MCF 10A (cell line): Measurements from ENCODE around the gene XIRP1. TPM values are rescaled to one million over a fixed set of nuclear protein-coding genes. Genes with fewer than 3 reads are reported as not detected.

Experiments
- BruUV-seq: library from RNA; stranded (reverse); fragments of 400-500 nt; replicated peaks from 2 replicates; lab custom pipeline; 2021; lab: Mats Ljungman, UMichigan
- CTCF ChIA-PET: fragments of 300-600 bp; sonication (Branson Sonifier 250); formaldehyde crosslinking; extraction: SDS; loops from one replicate; lab custom pipeline; 2021; ENCODE audit warnings: antibody characterized with exemption, inconsistent platforms; lab: Yijun Ruan, JAX
- POLR2A ChIA-PET: fragments of 300-600, 350-650 bp; sonication (Branson Sonifier 250); formaldehyde crosslinking; extraction: SDS; loops from one replicate; lab custom pipeline; 2020; ENCODE audit warnings: antibody characterized with exemption, inconsistent platforms; lab: Yijun Ruan, JAX
- DNase-seq: peaks from one replicate; pipeline ENCODE4 v3.0.0-alpha.2; 2018; ENCODE audit not compliant: unreplicated experiment
- H3K27ac Mint-ChIP-seq: one replicate; pipeline ENCODE4 v1.8.0; 2022; ENCODE audit warnings: mild to moderate bottlenecking, low read depth, mixed read lengths; ENCODE audit not compliant: unreplicated experiment
- H3K27me3 Mint-ChIP-seq: one replicate; pipeline ENCODE4 v1.8.0; 2022; ENCODE audit warnings: mixed read lengths; ENCODE audit not compliant: insufficient read depth, unreplicated experiment
- H3K36me3 Mint-ChIP-seq: one replicate; pipeline ENCODE4 v1.8.0; 2022; ENCODE audit warnings: mild to moderate bottlenecking, moderate library complexity, mixed read lengths; ENCODE audit not compliant: insufficient read depth, unreplicated experiment
- H3K4me1 Mint-ChIP-seq: one replicate; pipeline ENCODE4 v1.8.0; 2022; ENCODE audit warnings: mixed read lengths; ENCODE audit not compliant: insufficient read depth, unreplicated experiment
- H3K4me3 Mint-ChIP-seq: one replicate; pipeline ENCODE4 v1.8.0; 2022; ENCODE audit warnings: mild to moderate bottlenecking, moderate library complexity, mixed read lengths; ENCODE audit not compliant: unreplicated experiment
- H3K9me3 Mint-ChIP-seq: one replicate; pipeline ENCODE4 v1.8.0; 2022; ENCODE audit warnings: mixed read lengths; ENCODE audit not compliant: unreplicated experiment
- CTCF ChIP-seq: fragments of 200-600 bp; IDR thresholded peaks from one replicate; pipeline ENCODE4 v1.8.0; 2022; ENCODE audit warnings: antibody characterized with exemption, mild to moderate bottlenecking; ENCODE audit not compliant: unreplicated experiment
- intact Hi-C: fragments of 100-400 bp; cut with micrococcal nuclease; formaldehyde crosslinking; loops from 2 replicates; pipeline ENCODE4 v1.14.1; 2022
- total RNA-seq: library from RNA; stranded (reverse); gene quantifications from 2 replicates; pipeline ENCODE4 v1.2.3, GENCODE V29; 2022

The XIRP1 gene
- total RNA-seq, 1 experiment from 2014 or later, result not detected

GRCh38 chr3:39137991-39138803, 54.2 kb downstream of the XIRP1 start:
- Mint-ChIP-seq H3K4me1 (peaks cover 17% of the 10 kb centered on the region), H3K36me3 (peaks cover 9% of the 10 kb centered on the region), H3K4me3 (no peak overlapping the region), H3K9me3 (no peaks in the 10 kb centered on the region), H3K27ac (no peak overlapping the region), H3K27me3 (no peaks in the 10 kb centered on the region)
- BruUV-seq, result no TSS peak
- no peak for TF ChIP-seq CTCF
- CTCF ChIA-PET, result interaction anchor here (0.8 to 1.3 kb wide), 3 partner anchors 11 to 150 kb away, joined by 3 to 7 read pairs (median 5); no protein-coding TSS in a partner anchor
- POLR2A ChIA-PET, result interaction anchor here (0.6 kb wide), 1 partner anchor 40 kb away, joined by 3 read pairs; no protein-coding TSS in a partner anchor
- intact Hi-C loops, result no loop called here
- no peak for DNase-seq

GRCh38 chr3:39137435-39137936, 54.9 kb downstream of the XIRP1 start:
- Mint-ChIP-seq H3K9me3 (no peaks in the 10 kb centered on the region), H3K36me3 (peaks cover 2% of the 10 kb centered on the region), H3K4me3 (no peak overlapping the region), H3K4me1 (peaks cover 17% of the 10 kb centered on the region), H3K27ac (no peak overlapping the region), H3K27me3 (no peaks in the 10 kb centered on the region)
- ChIA-PET CTCF (interaction anchor here (0.7 to 1.2 kb wide), 4 partner anchors 11 to 72 kb away, joined by 3 to 4 read pairs (median 3); no protein-coding TSS in a partner anchor), POLR2A (no interaction called here)
- no TSS peak for BruUV-seq
- TF ChIP-seq CTCF, result no peak
- DNase-seq, result no peak
- intact Hi-C loops, result no loop called here

GRCh38 chr3:39136533-39137434, 55.6 kb downstream of the XIRP1 start:
- TF ChIP-seq CTCF, result no peak
- no peaks in the 10 kb centered on the region for H3K27me3 Mint-ChIP-seq
- no peak overlapping the region for H3K4me3 Mint-ChIP-seq
- H3K27ac Mint-ChIP-seq, result no peak overlapping the region
- no TSS peak for BruUV-seq
- POLR2A ChIA-PET, result no interaction called here
- H3K4me1 Mint-ChIP-seq, result peaks cover 15% of the 10 kb centered on the region
- intact Hi-C loops, result no loop called here
- no peaks in the 10 kb centered on the region for H3K9me3 Mint-ChIP-seq
- CTCF ChIA-PET, result interaction anchor here (0.6 to 1.5 kb wide), 7 partner anchors 10 to 270 kb away, joined by 3 to 7 read pairs (median 3); no protein-coding TSS in a partner anchor
- DNase-seq, result no peak
- no peaks in the 10 kb centered on the region for H3K36me3 Mint-ChIP-seq
